ENCODE results near the gene FUZ.

GRCh38 chr19:49787746-49788145, 25.3 kb downstream of the FUZ start:
- no peak for TF ChIP-seq CTCF (IDR thresholded peaks at IDR 0.05)
- no peak for TF ChIP-seq EP300 (IDR thresholded peaks at IDR 0.05)
- TF ChIP-seq POLR2A (IDR thresholded peaks at IDR 0.05) = no peak

Data from ovary (tissue), 3 donors.